Breast epithelium (tissue), 3 donors: ENCODE results near the gene HS3ST3A1.

ENCODE experiments used
- CTCF ChIP-seq, 3 donors: fragments of 450-650 bp; IDR thresholded peaks; one replicate each; pipeline ENCODE4 v1.5.1; 2016 to 2017; ENCODE audit warnings: antibody characterized with exemption in 3 of 3, mild to moderate bottlenecking in 3 of 3, moderate library complexity in 3 of 3
- POLR2A ChIP-seq: fragments of 450-650 bp; IDR thresholded peaks from one replicate; pipeline ENCODE4 v1.6.1; 2016; ENCODE audit warnings: antibody characterized with exemption, mild to moderate bottlenecking, moderate library complexity

DNA sequence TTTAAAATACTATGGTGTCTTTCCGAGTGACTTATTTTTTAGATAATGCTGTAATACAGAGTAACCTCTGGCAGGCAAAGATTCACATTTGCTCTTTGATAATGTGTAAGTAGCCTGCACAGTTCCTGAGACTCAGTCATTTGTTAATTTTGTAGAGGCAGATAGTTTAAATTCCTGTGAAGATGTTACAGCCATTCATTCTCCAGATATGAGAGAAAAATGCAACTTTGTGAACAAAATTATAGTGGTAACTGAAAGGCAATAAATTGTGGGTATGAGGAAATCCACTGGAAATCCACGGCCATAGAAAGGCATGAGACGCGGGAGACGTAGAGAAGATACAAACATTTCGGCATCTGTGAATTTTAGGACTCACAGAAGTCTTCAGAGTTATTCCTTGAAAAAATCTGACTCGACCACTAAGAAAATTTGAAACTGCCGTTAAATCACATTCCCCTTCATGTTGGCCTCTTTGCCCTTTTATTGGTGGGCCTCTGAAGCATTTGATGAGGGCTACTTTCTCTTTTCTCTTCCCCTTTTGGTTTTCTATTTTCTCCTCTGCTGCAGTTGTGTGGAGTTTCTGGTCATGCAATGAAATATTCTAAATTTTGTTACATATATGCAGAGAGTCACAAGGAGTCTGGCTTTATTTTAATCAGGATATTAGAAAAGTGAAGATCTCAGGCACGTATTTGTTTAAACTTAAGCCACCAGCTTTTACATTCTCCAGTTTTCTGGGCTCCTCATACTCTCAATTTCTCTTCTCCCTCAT lies 18.8 kb downstream of the HS3ST3A1 start:
- no peak for TF ChIP-seq CTCF (IDR thresholded peaks at IDR 0.05)
- no peak for TF ChIP-seq POLR2A
